Left ventricle myocardium inferior (tissue), 1 donor: Measurements from ENCODE around the gene IBTK. TPM values are rescaled to one million over a fixed set of nuclear protein-coding genes. Genes with fewer than 3 reads are reported as not detected.
"Not testable (repeated sequence)": the region's sequence is repeated elsewhere in the genome, so short reads cannot be mapped to it uniquely, and the experiment has no call there.

Experiments used
- DNase-seq: peaks from one replicate; pipeline ENCODE4 v3.0.0-alpha.2; 2020
- H3K27ac ChIP-seq: fragments of 200-600 bp; replicated peaks from 2 replicates; pipeline ENCODE4 v1.8.0; 2021
- H3K27me3 ChIP-seq: fragments of 200-600 bp; 2 replicates; pipeline ENCODE4 v1.8.0; 2021; ENCODE audit warnings: low read depth
- H3K36me3 ChIP-seq: fragments of 200-600 bp; 2 replicates; pipeline ENCODE4 v1.8.0; 2021
- H3K4me1 ChIP-seq: fragments of 200-600 bp; 2 replicates; pipeline ENCODE4 v1.8.0; 2021
- H3K4me3 ChIP-seq: fragments of 200-600 bp; 2 replicates; pipeline ENCODE4 v1.8.0; 2021; ENCODE audit warnings: mild to moderate bottlenecking, moderate library complexity
- H3K9me3 ChIP-seq: fragments of 200-600 bp; replicated peaks from 2 replicates; pipeline ENCODE4 v1.8.0; 2021
- intact Hi-C: fragments of 100-400 bp; cut with micrococcal nuclease; formaldehyde crosslinking; loops from one replicate; pipeline ENCODE4 v1.11.0; 2022
- total RNA-seq: library from RNA; stranded (reverse); fragmentation: NEBNext Ultra II Directional; extraction: Animal tissue kit (Norgen Biotek cat#: 25700); gene quantifications from one replicate; pipeline ENCODE4 v1.2.1, GENCODE V29; 2021
- TF ChIP-seq, protein P1 (sequence below): fragments of 200-600 bp; IDR thresholded peaks from 2 replicates; pipeline ENCODE4 v1.8.0; 2021; ENCODE audit warnings: antibody characterized with exemption, mild to moderate bottlenecking, borderline replicate concordance
- donor health status: DM: no; HTN: yes; CAD: no; lungs with severe emphysema.

Gene IBTK
- total RNA-seq, 1 donor from 2014 or later, result 28.5 TPM

DNA sequence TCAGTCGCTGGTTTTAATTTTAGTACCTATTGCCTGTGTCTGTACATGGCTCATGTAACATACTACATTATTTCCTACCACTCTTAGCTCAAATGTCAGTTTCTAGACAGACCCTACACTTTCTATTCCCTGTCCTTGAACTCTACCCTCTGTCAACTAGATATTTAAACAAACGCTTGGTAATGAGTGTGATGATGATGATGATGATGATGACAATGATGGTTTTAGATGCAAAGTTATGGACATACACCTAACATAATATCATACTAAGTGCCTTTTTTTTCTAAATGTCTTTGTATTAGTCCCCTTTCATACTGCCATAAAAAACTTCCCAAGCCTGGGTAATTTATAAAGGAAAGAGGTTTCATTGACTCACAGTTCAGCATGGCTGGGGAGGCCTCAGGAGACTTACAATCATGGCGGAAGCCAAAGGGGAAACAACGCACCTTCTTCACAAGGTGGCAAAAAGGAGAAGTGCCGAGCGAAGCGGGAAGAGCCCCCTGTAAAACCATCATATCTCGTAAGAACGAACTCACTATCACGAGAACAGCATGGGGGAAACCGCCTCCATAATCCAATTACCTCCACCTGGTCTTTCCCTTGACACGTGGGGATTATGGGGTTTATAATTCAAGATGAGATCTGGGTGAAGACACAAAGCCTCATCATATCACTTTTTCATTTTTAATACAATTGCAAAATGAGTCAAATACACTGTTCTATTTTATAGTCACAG is 87.1 kb downstream of the IBTK start:
- H3K4me1 ChIP-seq, result peaks cover 4% of the 10 kb centered on the region
- intact Hi-C loops, result no loop called here
- no peak for DNase-seq
- TF ChIP-seq, protein P1, sequence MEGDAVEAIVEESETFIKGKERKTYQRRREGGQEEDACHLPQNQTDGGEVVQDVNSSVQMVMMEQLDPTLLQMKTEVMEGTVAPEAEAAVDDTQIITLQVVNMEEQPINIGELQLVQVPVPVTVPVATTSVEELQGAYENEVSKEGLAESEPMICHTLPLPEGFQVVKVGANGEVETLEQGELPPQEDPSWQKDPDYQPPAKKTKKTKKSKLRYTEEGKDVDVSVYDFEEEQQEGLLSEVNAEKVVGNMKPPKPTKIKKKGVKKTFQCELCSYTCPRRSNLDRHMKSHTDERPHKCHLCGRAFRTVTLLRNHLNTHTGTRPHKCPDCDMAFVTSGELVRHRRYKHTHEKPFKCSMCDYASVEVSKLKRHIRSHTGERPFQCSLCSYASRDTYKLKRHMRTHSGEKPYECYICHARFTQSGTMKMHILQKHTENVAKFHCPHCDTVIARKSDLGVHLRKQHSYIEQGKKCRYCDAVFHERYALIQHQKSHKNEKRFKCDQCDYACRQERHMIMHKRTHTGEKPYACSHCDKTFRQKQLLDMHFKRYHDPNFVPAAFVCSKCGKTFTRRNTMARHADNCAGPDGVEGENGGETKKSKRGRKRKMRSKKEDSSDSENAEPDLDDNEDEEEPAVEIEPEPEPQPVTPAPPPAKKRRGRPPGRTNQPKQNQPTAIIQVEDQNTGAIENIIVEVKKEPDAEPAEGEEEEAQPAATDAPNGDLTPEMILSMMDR, result no peak
- H3K9me3 ChIP-seq, result peaks cover 12% of the 10 kb centered on the region
- no peaks in the 10 kb centered on the region for H3K36me3 ChIP-seq
- no peaks in the 10 kb centered on the region for H3K27me3 ChIP-seq
- H3K4me3 ChIP-seq, result no peak overlapping the region
- no peak overlapping the region for H3K27ac ChIP-seq

DNA sequence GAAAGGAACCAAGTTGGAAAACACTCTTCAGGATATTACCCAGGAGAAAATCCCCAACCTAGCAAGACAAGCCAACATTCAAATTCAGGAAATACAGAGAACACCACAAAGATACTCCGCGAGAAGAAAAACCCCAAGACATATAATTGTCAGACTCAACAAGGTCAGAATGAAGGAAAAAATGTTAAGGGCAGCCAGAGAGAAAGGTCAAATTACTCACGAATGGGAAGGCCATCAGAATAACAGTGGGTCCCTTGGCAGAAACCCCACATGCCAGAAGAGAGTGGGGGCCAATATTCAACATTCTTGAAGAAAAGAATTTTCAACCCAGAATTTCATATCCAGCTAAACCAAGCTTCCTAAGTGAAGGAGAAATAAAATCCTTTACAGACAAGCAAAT is 94.8 kb downstream of the IBTK start:
- DNase-seq, H3K36me3 ChIP-seq, H3K27me3 ChIP-seq, H3K4me3 ChIP-seq, intact Hi-C loops, H3K27ac ChIP-seq, H3K4me1 ChIP-seq: not testable (repeated sequence)
- H3K9me3 ChIP-seq, result peaks cover 39% of the 10 kb centered on the region

DNA sequence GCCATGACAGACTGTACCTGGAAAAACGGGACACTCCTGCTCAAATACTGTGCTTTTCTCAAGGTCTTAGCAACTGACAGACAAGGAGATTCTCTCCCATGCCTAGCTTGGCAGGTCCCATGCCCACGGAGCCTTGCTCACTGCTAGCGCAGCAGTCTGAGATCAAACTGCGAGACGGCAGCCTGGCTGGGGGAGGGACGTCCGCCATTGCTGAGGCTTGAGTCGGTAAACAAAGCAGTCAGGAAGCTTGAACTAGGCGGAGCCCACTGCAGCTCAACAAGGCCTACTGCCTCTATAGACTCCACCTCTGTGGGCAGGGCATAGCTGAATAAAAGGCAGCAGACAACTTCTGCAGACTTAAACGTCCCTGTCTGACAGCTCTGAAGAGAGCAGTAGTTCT is 96.4 kb downstream of the IBTK start:
- peaks cover 34% of the 10 kb centered on the region for H3K9me3 ChIP-seq
- H3K4me3 ChIP-seq, H3K27ac ChIP-seq, intact Hi-C loops, H3K27me3 ChIP-seq, H3K4me1 ChIP-seq, DNase-seq, H3K36me3 ChIP-seq: not testable (repeated sequence)

DNA sequence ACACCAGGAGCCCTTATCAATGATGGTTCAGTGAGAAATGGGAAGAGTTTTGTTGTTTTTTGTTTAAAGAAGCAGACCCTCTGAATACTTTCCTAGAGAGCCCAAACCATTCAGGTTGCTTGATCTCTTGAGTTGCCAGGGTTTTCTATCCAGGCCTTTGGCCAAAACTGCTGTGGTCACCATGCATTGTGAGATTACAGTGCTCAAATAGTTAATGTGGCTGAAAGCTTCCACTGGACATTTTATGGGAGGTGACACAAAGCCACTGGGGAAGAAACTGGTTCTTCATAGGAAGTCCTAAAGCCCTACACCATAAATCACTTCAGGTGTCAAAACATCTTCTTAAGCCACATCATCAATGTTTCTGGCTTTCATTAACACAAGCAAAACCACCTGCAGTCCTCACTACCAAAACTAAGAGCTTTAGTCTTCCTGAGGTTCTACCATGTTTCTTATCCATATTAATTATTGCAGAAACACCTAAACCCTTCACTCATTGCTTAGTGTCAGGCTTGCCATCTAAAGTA is 101.6 kb downstream of the IBTK start:
- Histone ChIP-seq H3K36me3 (peaks cover 2% of the 10 kb centered on the region), H3K4me3 (no peak overlapping the region), H3K4me1 (peaks cover 34% of the 10 kb centered on the region), H3K27me3 (no peaks in the 10 kb centered on the region), H3K9me3 (peaks cover 6% of the 10 kb centered on the region), H3K27ac (peak overlapping the region; percentile 93)
- TF ChIP-seq, protein P1, result no peak
- intact Hi-C loops, result no loop called here
- no peak for DNase-seq

DNA sequence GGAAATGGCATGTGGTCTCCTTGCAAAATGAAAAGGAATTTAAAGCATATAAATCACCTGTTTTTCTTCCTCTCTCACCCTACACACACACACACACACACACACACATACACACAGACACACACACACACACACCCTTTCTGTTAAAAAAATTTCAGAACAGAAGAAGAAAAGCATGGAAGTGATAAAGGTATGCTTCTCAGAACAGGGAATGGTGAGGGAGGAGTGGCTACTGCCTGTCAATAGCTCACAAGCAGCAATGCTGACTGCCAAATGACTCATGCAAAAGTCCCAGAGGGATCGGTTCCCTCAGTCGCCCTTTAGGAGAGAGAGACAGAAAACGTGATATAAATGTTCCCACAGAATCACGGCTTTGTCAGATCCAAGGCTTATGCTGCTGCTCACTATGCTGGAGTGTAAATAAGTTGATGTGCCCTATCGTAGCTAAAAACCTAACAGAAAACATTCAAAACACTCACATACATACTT is 102.6 kb downstream of the IBTK start:
- peaks cover 4% of the 10 kb centered on the region for H3K36me3 ChIP-seq
- peaks cover 34% of the 10 kb centered on the region for H3K4me1 ChIP-seq
- peak overlapping the region; percentile 93 for H3K27ac ChIP-seq
- DNase-seq, result peak; percentile 56
- H3K4me3 ChIP-seq, result peak overlapping the region; percentile 40
- TF ChIP-seq, protein P1, result no peak
- peaks cover 12% of the 10 kb centered on the region for H3K9me3 ChIP-seq
- no peaks in the 10 kb centered on the region for H3K27me3 ChIP-seq
- intact Hi-C loops, result no loop called here

DNA sequence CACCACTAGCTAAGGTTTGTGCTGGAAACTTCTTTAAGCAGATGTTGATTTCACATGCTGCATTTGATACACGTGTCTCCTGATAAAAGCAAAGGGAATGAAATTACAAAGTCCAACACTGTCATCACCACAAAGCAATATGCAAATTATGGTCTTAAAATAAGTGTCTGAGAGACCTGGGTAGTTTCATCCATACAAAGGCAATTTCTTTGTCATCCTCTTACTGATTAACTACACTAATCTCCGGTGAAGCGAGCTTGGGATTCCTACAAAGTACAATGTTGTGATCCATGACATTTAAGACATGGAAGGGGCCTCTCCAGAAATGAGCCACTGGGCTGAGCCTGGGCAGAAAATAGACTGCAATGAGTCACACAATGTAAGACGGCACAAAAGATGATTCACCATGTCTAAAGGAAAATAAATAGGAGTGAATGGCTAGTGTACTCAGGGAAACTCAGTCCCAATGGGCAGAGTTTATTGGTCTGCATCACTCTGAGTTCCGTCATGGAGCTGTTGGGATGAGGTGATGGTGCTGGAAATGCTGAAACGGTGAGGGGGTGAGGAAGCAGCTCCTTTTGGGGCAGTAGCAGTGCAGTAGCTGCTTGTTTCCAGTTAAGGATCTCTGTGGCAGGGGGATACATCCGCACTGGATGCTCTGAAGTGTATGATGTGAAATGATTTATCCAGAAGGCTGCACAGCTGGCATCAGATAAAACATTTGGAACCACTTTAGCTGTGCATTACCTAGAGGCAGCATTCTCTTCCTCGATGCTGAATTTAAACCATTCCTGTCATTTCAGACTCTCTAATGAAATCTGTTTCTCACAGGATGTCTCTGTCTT is 103.3 kb downstream of the IBTK start:
- Histone ChIP-seq H3K9me3 (peaks cover 12% of the 10 kb centered on the region), H3K27me3 (no peaks in the 10 kb centered on the region), H3K4me1 (peaks cover 35% of the 10 kb centered on the region), H3K27ac (peak overlapping the region; percentile 93), H3K36me3 (peaks cover 4% of the 10 kb centered on the region), H3K4me3 (peak overlapping the region; percentile 40)
- TF ChIP-seq, protein P1, result no peak
- DNase-seq, result no peak
- intact Hi-C loops, result no loop called here
